K562 (cell line): Measurements from ENCODE around the gene ETV7. TPM values are rescaled to one million over a fixed set of nuclear protein-coding genes. Genes with fewer than 3 reads are reported as not detected.

Source experiments
- ATAC-seq: fragments of 200-7000 bp; cut with Tn5 transposase; 3 replicates; pipeline ENCODE4 v1.9.1; 2020; ENCODE audit warnings: moderate library complexity
- BruUV-seq: library from RNA; stranded (reverse); fragments of 400-500 nt; replicated peaks from 2 replicates; lab custom pipeline; 2021; lab: Mats Ljungman, UMichigan
- CTCF ChIA-PET: fragments of 300-600 bp; formaldehyde crosslinking; extraction: SDS; loops from one replicate; lab custom pipeline; 2021; ENCODE audit warnings: low intra/inter-chr PET ratio; lab: Yijun Ruan, JAX
- POLR2A ChIA-PET: fragments of 300-600, 350-650 bp; sonication (Branson Sonifier 250); formaldehyde crosslinking; extraction: SDS; loops from one replicate; lab custom pipeline; 2021; ENCODE audit warnings: antibody characterized with exemption, inconsistent platforms; lab: Yijun Ruan, JAX
- DNase-seq, 4 experiments: peaks; one replicate each; pipeline versions ENCODE4 v3.0.0 to v3.0.0-alpha.2; 2011 to 2018; ENCODE audit warnings: low spot score in 3 of 4, mixed read lengths in 3 of 4; ENCODE audit errors: extremely low read depth in 1 of 4
- FAIRE-seq: peaks from 2 replicates; lab custom pipeline; 2011; peaks lifted over from hg19 to GRCh38; lab: Jason Lieb, UNC
- H2AFZ ChIP-seq: 2 replicates; pipeline ENCODE4 v1.6.0; 2011; ENCODE audit warnings: low read depth, low read length, control low read depth, inconsistent platforms
- H3K27ac ChIP-seq: fragments of 200-600 bp; 3 replicates; pipeline ENCODE4 v1.8.0; 2011; ENCODE audit warnings: low read depth, mild to moderate bottlenecking, control low read depth, inconsistent platforms, low read length, moderate library complexity, mixed read lengths; ENCODE audit errors: extremely low read depth
- H3K27me3 ChIP-seq, 2 experiments: fragments of 300-600 bp in 1 of 2; 2 replicates in 1 of 2; 3 replicates in 1 of 2; pipeline versions ENCODE4 v1.6.0 to v1.8.0; 2011; ENCODE audit warnings: inconsistent platforms in 2 of 2, low read length in 2 of 2, mild to moderate bottlenecking in 1 of 2, mixed read lengths in 1 of 2, moderate library complexity in 1 of 2; ENCODE audit not compliant: control insufficient read depth in 2 of 2, insufficient read depth in 2 of 2
- H3K36me3 ChIP-seq: fragments of 300-600 bp; 3 replicates; pipeline ENCODE4 v1.8.0; 2011; ENCODE audit warnings: mild to moderate bottlenecking, low read length, inconsistent platforms; ENCODE audit not compliant: control insufficient read depth, insufficient read depth
- H3K4me1 ChIP-seq, 2 experiments: fragments of 200-600 bp in 1 of 2; replicated peaks in 1 of 2; 2 replicates in 1 of 2; 3 replicates in 1 of 2; pipeline versions ENCODE4 v1.5.1 to v1.8.0; 2011; ENCODE audit warnings: inconsistent platforms in 2 of 2, low read length in 2 of 2, mild to moderate bottlenecking in 1 of 2, mixed read lengths in 1 of 2, moderate library complexity in 1 of 2; ENCODE audit not compliant: control insufficient read depth in 2 of 2, insufficient read depth in 2 of 2
- H3K4me2 ChIP-seq: 2 replicates; pipeline ENCODE4 v1.6.1; 2011; ENCODE audit warnings: low read length, control low read depth, inconsistent platforms, mixed read lengths; ENCODE audit not compliant: insufficient read depth
- H3K4me3 ChIP-seq: fragments of 200-600 bp; sonication (generic), shearing (Covaris generic); 2 replicates; pipeline ENCODE4 v1.5.1; 2016; ENCODE audit warnings: control low read depth, inconsistent platforms
- H3K79me2 ChIP-seq: fragments of 200-600 bp; 3 replicates; pipeline ENCODE4 v1.8.0; 2011; ENCODE audit warnings: low read length, inconsistent platforms; ENCODE audit not compliant: control insufficient read depth, insufficient read depth
- H3K9ac ChIP-seq, 2 experiments: 2 replicates each; pipeline versions ENCODE4 v1.6.0 to v1.6.1; 2011; ENCODE audit warnings: low read depth in 2 of 2, low read length in 2 of 2, control low read depth in 1 of 2, inconsistent platforms in 1 of 2, mild to moderate bottlenecking in 1 of 2, mixed read lengths in 1 of 2; ENCODE audit not compliant: insufficient read depth in 1 of 2
- H3K9me1 ChIP-seq: one replicate; pipeline ENCODE4 v1.6.0; 2011; ENCODE audit warnings: inconsistent platforms, mild to moderate bottlenecking, low read length, moderate library complexity; ENCODE audit not compliant: control insufficient read depth, insufficient read depth
- H3K9me3 ChIP-seq: replicated peaks from 2 replicates; pipeline ENCODE4 v1.5.1; 2011; ENCODE audit warnings: low read depth, low read length, inconsistent platforms; ENCODE audit not compliant: control insufficient read depth, insufficient read depth
- H4K20me1 ChIP-seq: replicated peaks from 2 replicates; pipeline ENCODE4 v1.6.1; 2011; ENCODE audit warnings: low read length, inconsistent platforms, mixed read lengths; ENCODE audit not compliant: control insufficient read depth, insufficient read depth
- AFF1 ChIP-seq, 2 experiments: fragments of 450-650 bp; IDR thresholded peaks; 2 replicates each; pipeline ENCODE4 v1.6.1; 2018; ENCODE audit warnings: mild to moderate bottlenecking in 2 of 2, low read depth in 1 of 2; ENCODE audit not compliant: partially characterized antibody in 2 of 2
- ATF7 ChIP-seq: fragments of 450-650 bp; IDR thresholded peaks from 2 replicates; pipeline ENCODE4 v1.7.1; 2014; ENCODE audit warnings: mild to moderate bottlenecking, moderate library complexity
- MAFG ChIP-seq: fragments of 450-650 bp; conservative IDR thresholded peaks from 2 replicates; pipeline ENCODE4 v1.6.1; 2016; ENCODE audit warnings: missing genetic modification characterization, missing compliant biosample characterization
- MBD1 ChIP-seq: fragments of 250-450 bp; sonication (Bioruptor Pico); IDR thresholded peaks from 2 replicates; pipeline ENCODE4 v1.8.0; 2022; ENCODE audit warnings: inconsistent platforms
- NR2C2 ChIP-seq, 2 experiments: fragments of 200-800 bp in 1 of 2; sonication (Bioruptor generic) in 1 of 2; sonication (generic) in 1 of 2; formaldehyde crosslinking in 1 of 2; IDR thresholded peaks; 2 replicates each; pipeline versions ENCODE4 v1.6.1 to v1.8.0; 2016 to 2022; ENCODE audit warnings: mild to moderate bottlenecking in 1 of 2, missing compliant biosample characterization in 1 of 2, missing genetic modification characterization in 1 of 2, missing genetic modification reagents in 1 of 2
- RBM22 ChIP-seq: fragments of 200-400 bp; formaldehyde crosslinking; IDR thresholded peaks from 2 replicates; pipeline ENCODE4 v1.6.1; 2018; ENCODE audit warnings: low read length, low read depth; ENCODE audit not compliant: poor library complexity, severe bottlenecking
- U2AF1 ChIP-seq: fragments of 200-400 bp; formaldehyde crosslinking; optimal IDR thresholded peaks from 2 replicates; pipeline ENCODE3; 2017; ENCODE audit warnings: mild to moderate bottlenecking, low read depth, low read length, moderate library complexity
- ZNF316 ChIP-seq: fragments of 450-650 bp; IDR thresholded peaks from 2 replicates; pipeline ENCODE4 v1.6.1; 2016
- ZNF766 ChIP-seq: fragments of 200-800 bp; sonication (Bioruptor generic); conservative IDR thresholded peaks from 2 replicates; pipeline ENCODE4 v1.6.1; 2016; ENCODE audit warnings: missing genetic modification characterization, missing compliant biosample characterization
- WGBS: fragments of 100-300 bp; shearing (Covaris generic); methylation state at CpG from one replicate; pipeline ENCODE4 v1.1.6; 2016; ENCODE audit warnings: low coverage, mixed read lengths; ENCODE audit not compliant: insufficient coverage; ENCODE audit errors: missing lambda C conversion rate; 5-methylcytosine and 5-hydroxymethylcytosine counted together
- in situ Hi-C: fragments of 300-500 bp; cut with MboI; formaldehyde crosslinking; loops from 4 replicates; pipeline ENCODE4 v1.15.0; 2018; ENCODE audit warnings: inconsistent platforms, mixed read lengths
- intact Hi-C: fragments of 100-400 bp; cut with micrococcal nuclease; formaldehyde crosslinking; loops from 2 replicates; pipeline ENCODE4 v1.14.2; 2022
- polyA plus RNA-seq, 8 experiments: library from polyadenylated mRNA; depleted of rRNA in 4 of 8; stranded (reverse) in 5 of 8; unstranded in 3 of 8; fragments of >200 nt; fragmentation: Nextera tagmentation in 2 of 8; fragmentation: Illumina TruSeq in 1 of 8; extraction: Ambion mirVana in 2 of 8; extraction: Trizol in 1 of 8; gene quantifications; 2 replicates each; pipeline versions ENCODE4 v1.2.1 to v1.2.3, GENCODE V29; 2011 to 2014; ENCODE audit warnings: inconsistent platforms in 1 of 8, missing spikeins in 1 of 8
- total RNA-seq, 7 experiments: library from RNA; depleted of rRNA in 6 of 7; stranded (reverse); fragments of >200 nt in 6 of 7; fragmentation: Illumina TruSeq in 2 of 7; extraction: Trizol in 2 of 7; gene quantifications; 2 replicates each; pipeline versions ENCODE4 v1.2.1 to v1.2.3, GENCODE V29; 2011 to 2021; ENCODE audit warnings: low replicate concordance in 1 of 7

ETV7 gene
- total and polyA plus RNA-seq, 9 of the 15 experiments (the other 6 are each of a cell fraction or from before 2014, with no cell fraction given): 0.07 to 0.22 (median 0.14) TPM; not detected in 3

- ATAC-seq (no peak), FAIRE-seq (no peak), DNase-seq (no peak)
- no peaks in the 10 kb centered on the region for H3K9me3 ChIP-seq
- no peak overlapping the region for H3K4me3 ChIP-seq
- no peaks in the 10 kb centered on the region for H4K20me1 ChIP-seq
- TF ChIP-seq MAFG (tag): peak; percentile 39; the same call in 1 of the 2 replicates
- no peak for TF ChIP-seq ZNF766 (CRISPR knock-in tag)
- TF ChIP-seq ZNF316: peak; percentile 48
- no peak for TF ChIP-seq ATF7
- in situ Hi-C loops: no loop called here
- WGBS: 17% methylated on average over 7 of the region's 8 CpGs
- H3K9me1 ChIP-seq: no peaks in the 10 kb centered on the region
- no peak overlapping the region for H2AFZ ChIP-seq
- no peak overlapping the region for H3K9ac ChIP-seq
- ChIA-PET CTCF (interaction anchor here (0.7 kb wide), 1 partner anchor 1058 kb away, joined by 5 read pairs; no protein-coding TSS in a partner anchor), POLR2A (interaction anchor here (0.6 to 1.3 kb wide), 4 partner anchors 11 to 627 kb away, joined by 3 to 4 read pairs (median 4); no protein-coding TSS in a partner anchor)
- BruUV-seq: no TSS peak
- no peaks in the 10 kb centered on the region for H3K79me2 ChIP-seq
- H3K4me2 ChIP-seq: no peak overlapping the region
- no peaks in the 10 kb centered on the region for H3K36me3 ChIP-seq
- H3K27me3 ChIP-seq: peaks cover 40 to 77% of the 10 kb centered on the region in 2 experiments
- no peak overlapping the region for H3K27ac ChIP-seq
- intact Hi-C loops: no loop called here
- H3K4me1 ChIP-seq: peaks cover 0 to 7% of the 10 kb centered on the region in 2 experiments; a peak in 1 of 5 replicates
These were observed 12.5 kb downstream of the ETV7 start for GRCh38 chr6:36374972-36375371.

GRCh38 chr6:36374194-36374593 lies 13.3 kb downstream of the ETV7 start:
- BruUV-seq: no TSS peak
- Histone ChIP-seq H3K4me3 (no peak overlapping the region), H3K9ac (no peak overlapping the region), H3K9me3 (no peaks in the 10 kb centered on the region), H3K9me1 (no peaks in the 10 kb centered on the region), H2AFZ (no peak overlapping the region), H3K27me3 (peaks cover 44 to 76% of the 10 kb centered on the region in 2 experiments), H3K36me3 (no peaks in the 10 kb centered on the region), H4K20me1 (no peaks in the 10 kb centered on the region), H3K79me2 (no peaks in the 10 kb centered on the region), H3K27ac (no peak overlapping the region), H3K4me2 (no peak overlapping the region), H3K4me1 (peaks cover 0 to 9% of the 10 kb centered on the region in 2 experiments; a peak in 1 of 5 replicates)
- FAIRE-seq: no peak
- DNase-seq: no peak
- CTCF ChIA-PET: interaction anchor here (0.7 kb wide), 1 partner anchor 1057 kb away, joined by 5 read pairs; no protein-coding TSS in a partner anchor
- intact Hi-C loops (no loop called here), in situ Hi-C loops (no loop called here)
- no peak for ATAC-seq
- POLR2A ChIA-PET: interaction anchor here (0.8 to 1.7 kb wide), 4 partner anchors 8 to 16 kb away, joined by 3 to 7 read pairs (median 4); no protein-coding TSS in a partner anchor
- 0% methylated on average over 4 of the region's 4 CpGs for WGBS
- TF ChIP-seq U2AF1 (no peak), NR2C2 (CRISPR knock-in tag; IDR thresholded peaks at IDR 0.05) (no peak), NR2C2 (tag; IDR thresholded peaks at IDR 0.05) (no peak), MBD1 (CRISPR knock-in tag) (no peak), RBM22 (no peak), AFF1 (IDR thresholded peaks at IDR 0.05; ENCODE audit: low read depth in 1 of 2, partially characterized antibody in 2 of 2) (no peak)
